IPS DF 4.7 (cell line): Measurements from ENCODE around the gene CACNB3.

Source experiments
- DNase-seq: peaks from one replicate; pipeline ENCODE4 v3.0.0-alpha.2; 2013; ENCODE audit warnings: low spot score; ENCODE audit errors: extremely low read depth

CACNB3 gene

DNA sequence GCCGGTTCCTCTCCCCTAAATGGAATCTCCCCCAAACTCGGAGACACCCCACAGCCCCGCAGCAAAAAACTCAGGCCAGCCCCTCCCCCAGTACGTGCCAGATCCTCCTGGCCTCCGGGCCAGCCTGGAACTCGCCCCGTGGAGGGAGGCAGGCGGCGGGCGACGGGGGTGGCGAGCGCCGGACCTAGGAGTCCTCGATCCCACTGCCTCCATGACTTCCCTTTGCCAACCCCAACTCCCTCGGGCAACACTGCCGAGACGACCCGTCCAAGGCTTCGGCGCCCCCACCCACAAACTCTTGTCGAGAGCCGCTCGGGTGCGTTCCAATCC lies 29.8 kb upstream of the CACNB3 start:
- no peak for DNase-seq

GRCh38 chr12:48788854-48789775 lies 29.2 kb upstream of the CACNB3 start, which contains the start of gene ADCY6:
TSS of gene ADCY6 (minus strand) at chr12:48789089. CDS start at chr12:48783434, 5,655 bp downstream.
- no peak for DNase-seq

DNA sequence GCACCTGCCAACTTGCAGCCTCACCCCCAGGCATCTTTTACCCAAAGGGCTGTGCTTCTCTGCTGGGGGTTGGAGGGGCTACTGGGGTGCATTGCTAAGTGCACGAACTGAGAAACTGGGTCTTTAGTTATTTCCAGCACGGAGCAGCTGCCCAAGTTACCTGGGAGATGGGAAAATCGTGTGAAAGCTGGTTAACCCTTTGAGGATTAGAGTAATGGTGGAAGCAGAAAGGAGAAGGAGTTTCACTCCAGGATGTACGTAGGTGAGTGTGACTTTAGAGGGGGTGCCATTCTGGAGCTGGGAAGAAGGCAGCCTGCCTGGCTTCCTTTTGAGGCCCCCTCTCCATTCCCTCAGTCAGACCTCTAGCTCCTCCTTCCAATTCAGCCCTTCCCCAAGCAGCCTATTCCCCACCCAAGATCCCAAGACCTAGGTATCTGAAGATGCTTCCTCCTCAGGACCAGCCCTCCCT lies 28.4 kb upstream of the CACNB3 start:
- no peak for DNase-seq

DNA sequence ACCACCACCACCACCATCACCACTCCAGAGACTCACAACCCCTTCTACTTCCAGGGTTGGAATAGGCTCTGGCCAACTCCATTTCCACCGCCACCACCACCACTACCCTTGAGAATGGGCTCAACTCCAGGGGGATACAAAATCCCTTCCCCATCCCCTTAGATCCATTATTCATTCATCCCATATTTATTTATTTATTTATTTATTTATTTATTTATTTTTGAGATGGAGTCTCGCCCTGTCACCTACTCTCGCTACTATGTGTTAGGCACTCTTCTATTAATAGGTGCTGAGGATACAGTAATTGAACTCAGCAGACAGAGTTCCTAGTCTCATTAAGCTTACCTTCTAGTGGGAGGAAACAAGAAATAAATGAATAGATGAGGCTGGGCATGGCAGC lies 24.6 kb upstream of the CACNB3 start:
- no peak for DNase-seq

DNA sequence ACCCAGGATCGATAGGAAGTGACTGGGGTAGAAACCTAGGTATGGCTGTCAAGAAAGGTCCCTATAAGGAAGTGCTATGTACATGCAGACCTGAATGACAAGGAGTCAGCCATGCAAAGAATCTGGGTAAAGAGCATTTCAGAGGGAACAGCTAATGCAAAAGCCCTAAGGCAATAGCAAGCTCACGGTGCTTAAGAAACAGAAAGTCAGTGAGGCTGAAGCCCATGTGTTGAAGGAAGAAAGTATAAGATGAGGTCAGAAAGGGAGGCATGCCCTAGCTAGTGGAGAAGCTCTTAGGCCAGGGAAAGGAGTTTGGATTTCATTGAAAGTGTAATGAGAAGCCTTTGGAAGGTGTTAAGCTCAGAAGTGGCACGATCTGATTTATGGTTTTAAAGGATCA lies 23.4 kb upstream of the CACNB3 start:
- no peak for DNase-seq

DNA sequence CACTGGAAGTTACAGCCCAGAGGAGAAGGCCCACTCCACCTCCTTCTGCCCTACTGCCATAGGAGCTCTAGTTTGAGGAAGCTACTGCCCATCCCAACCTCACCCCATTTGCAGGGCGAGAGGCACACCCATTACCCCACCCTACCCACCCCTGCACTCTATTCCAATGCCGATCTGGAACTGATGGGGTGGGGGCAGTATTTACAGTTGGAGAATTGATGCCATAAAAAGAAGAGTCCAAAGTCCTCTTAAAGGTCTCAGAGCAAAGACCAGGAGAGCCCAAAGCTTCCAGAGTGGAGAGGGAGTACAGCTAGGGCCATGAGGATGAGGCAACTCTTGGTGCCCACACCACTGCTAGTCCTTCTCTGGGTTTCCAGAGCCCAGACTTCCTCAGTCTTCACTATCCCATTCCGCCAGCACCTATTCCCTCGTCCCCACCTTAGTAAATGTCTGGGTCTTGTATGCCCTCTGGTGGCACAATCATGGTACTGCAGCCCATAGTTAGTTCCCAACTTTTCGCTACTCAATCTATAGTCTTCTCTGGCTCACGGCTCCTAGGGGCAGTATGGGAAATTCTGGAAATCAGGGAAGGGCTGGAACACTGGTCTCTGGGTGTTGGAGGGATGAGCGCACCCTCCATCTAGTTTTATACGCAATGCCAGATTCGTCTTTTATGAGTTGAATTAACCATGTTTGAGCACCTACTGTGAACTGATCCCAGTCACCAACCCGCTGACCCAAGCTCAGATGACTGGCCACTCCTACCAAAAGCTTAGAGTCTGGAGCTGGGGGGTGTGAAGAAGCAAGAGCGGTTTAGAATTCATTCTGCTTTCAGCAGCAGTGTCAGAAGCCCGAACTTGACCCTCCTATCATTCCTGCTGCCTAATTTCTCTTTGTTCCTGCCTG lies 22.5 kb upstream of the CACNB3 start:
- DNase-seq = peak; percentile 96

GRCh38 chr12:48796976-48797375 lies 21.3 kb upstream of the CACNB3 start:
- DNase-seq = no peak

DNA sequence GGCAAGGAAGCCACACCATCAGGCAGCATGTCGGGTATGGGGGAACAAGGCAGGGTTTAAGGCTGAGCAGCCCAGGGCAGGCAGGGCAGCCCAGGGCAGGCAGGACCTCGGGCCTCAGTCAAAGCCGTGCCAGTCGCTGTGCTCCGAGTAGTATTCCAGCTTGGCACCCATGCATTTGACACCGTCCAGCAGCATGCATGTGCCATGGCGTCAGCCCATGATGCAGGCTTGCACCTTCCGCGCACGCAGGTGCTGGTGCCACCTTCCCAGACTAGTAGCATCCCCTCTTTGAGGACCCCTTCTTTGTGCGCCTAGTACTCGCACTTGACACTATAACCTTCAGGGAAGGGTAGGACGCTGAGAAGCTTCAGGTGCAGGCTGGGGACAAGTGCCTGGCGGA lies 17.8 kb upstream of the CACNB3 start:
- DNase-seq = no peak

- no peak for DNase-seq
Observed at GRCh38 chr12:48800971-48801370, 17.3 kb upstream of the CACNB3 start.

DNA sequence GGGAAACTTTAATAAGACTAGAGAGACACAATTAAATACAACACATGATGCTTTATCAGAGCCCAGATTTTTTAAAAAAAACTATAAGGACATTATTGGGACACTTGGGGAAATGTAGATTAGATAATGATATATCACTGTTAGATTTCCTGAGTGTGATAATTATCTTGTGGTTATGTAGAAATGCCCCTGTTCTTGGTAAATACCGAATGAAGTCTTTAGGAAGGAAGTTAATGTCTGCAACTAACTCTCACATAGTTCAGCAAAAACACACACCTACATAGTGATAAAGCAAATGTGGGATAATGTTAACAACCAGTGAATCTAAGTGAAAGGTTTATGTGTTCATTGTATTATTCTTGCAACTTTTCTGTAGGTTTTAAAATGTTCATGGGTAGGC lies 14.6 kb upstream of the CACNB3 start:
- no peak for DNase-seq

DNA sequence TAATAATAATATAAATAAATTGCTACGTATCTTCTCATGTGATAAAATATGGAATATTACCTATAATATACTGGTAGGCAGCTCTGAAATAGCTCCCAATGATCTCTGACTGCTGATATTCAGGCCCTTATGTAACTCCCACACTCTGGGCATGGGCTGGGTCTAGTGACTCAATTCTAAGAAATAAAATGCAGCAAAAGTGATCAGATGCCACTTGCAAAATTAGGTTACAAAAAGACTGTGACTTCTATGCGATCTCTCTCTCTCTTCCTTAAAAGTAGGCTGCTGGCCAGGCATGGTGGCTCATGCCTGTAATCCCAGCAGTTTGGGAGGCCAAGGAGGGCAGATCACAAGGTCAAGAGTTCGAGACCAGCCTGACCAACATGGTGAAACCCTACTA lies 10.3 kb upstream of the CACNB3 start:
- DNase-seq = no peak

- no peak for DNase-seq
Observed at GRCh38 chr12:48810903-48811431, 7.3 kb upstream of the CACNB3 start.

- no peak for DNase-seq
Observed at GRCh38 chr12:48811437-48812090, 6.7 kb upstream of the CACNB3 start.

- DNase-seq = no peak
Observed at GRCh38 chr12:48812389-48812788, 5.9 kb upstream of the CACNB3 start.

DNA sequence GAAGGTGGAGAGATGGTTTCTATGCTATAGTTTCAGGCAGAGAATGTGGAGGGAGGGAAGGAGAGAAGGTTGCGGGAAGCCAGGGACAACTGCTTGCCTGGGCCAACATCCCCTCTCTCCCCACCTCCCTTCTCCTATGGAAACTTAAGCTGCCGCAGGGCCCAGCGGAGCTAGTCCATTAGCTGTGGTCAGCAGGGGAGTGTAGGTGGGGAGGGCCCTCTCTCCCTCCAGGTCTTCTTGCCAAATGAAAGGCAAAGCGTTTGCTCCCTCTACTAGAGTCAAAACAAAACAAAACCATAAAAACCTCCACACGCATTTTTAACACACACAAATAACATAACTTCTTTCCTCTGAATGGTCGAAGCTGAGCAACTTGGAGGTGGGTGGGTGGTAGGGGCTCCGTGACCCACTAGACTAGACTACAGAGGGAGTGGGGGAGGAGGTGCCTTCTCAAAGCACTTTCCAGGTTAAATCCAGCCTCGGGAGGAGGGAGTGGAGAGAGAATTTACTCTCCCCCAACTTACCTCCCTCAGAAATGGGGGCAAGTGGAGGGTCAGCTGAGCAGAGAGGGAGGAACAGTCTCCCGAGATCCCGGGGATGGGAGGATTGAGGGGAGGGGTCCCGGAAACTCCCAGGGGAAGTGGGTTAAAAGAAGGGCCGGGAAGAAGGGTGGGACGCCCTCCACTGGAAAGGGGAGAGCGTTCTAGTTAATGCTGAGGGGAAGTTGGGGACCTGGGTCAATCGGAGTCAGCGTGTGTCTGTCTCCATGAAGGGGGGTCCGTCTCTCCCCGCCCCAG lies 4.6 kb upstream of the CACNB3 start:
- no peak for DNase-seq

- DNase-seq = no peak
Observed at GRCh38 chr12:48814262-48815125, 3.8 kb upstream of the CACNB3 start.

GRCh38 chr12:48815126-48816110 lies 2.9 kb upstream of the CACNB3 start:
- DNase-seq = no peak

- no peak for DNase-seq
Observed at GRCh38 chr12:48816143-48816854, 2.0 kb upstream of the CACNB3 start.
